Erythroblast (primary cell): Measurements from ENCODE around the gene REM2.
"Not testable (repeated sequence)": the region's sequence is repeated elsewhere in the genome, so short reads cannot be mapped to it uniquely, and the experiment has no call there.

Experiments used
- GATA1 ChIP-seq: IDR thresholded peaks from 2 replicates; pipeline ENCODE4 v1.6.1; 2011; ENCODE audit warnings: low read depth, mild to moderate bottlenecking, control low read depth, low read length, moderate library complexity
- POLR2A ChIP-seq: IDR thresholded peaks from 2 replicates; pipeline ENCODE4 v1.6.1; 2011; ENCODE audit warnings: mild to moderate bottlenecking, low read length

- TF ChIP-seq POLR2A, GATA1: not testable (repeated sequence)
Measured at GRCh38 chr14:22914836-22915235, 31.8 kb downstream of the REM2 start.
